ENCODE results near the gene CELA2B. TPM values are rescaled to one million over a fixed set of nuclear protein-coding genes. Genes with fewer than 3 reads are reported as not detected.

The CELA2B gene
- total RNA-seq, 1 experiment from 2014 or later: not detected

- H2AFZ ChIP-seq: no peak overlapping the region
- BruUV-seq (replicated peaks): no TSS peak
- peaks cover 4% of the 10 kb centered on the region; the same call in 1 of the 2 replicates for H3K79me2 ChIP-seq (ENCODE audit: low read depth)
- ChIA-PET CTCF (no interaction called here), POLR2A (ENCODE audit: unreplicated experiment) (no interaction called here)
- intact Hi-C loops (cut with micrococcal nuclease; ENCODE audit: unreplicated experiment): loop anchor here (10.0 kb wide), 4 partner anchors 168 to 622 kb away; partner anchors contain the start of gene TMEM51
- DNase-seq: no peak
- H3K9me2 ChIP-seq (ENCODE audit: insufficient read depth): no peaks in the 10 kb centered on the region
- no peaks in the 10 kb centered on the region for H4K20me1 ChIP-seq (ENCODE audit: insufficient read depth)
- no peaks in the 10 kb centered on the region for H3K9me3 ChIP-seq (ENCODE audit: insufficient read depth, low read depth)
- no peak overlapping the region for H3K4me2 ChIP-seq
- H3K27me3 ChIP-seq (ENCODE audit: insufficient read depth, low read depth): no peaks in the 10 kb centered on the region
- H3K27ac ChIP-seq: no peak overlapping the region
- H3K4me3 ChIP-seq: no peak overlapping the region
- peaks cover 7% of the 10 kb centered on the region for H3K4me1 ChIP-seq (replicated peaks; ENCODE audit: insufficient read depth)
- TF ChIP-seq EZH2 (IDR thresholded peaks at IDR 0.05; ENCODE audit: low read depth) (no peak), CTCF (conservative IDR thresholded peaks at IDR 0.05) (no peak)
- no peaks in the 10 kb centered on the region for H3K36me3 ChIP-seq (ENCODE audit: low read depth)
- peaks cover 17% of the 10 kb centered on the region for H3F3A ChIP-seq (ENCODE audit: insufficient read depth, low read depth)
These were observed 46.6 kb downstream of the CELA2B start for GRCh38 chr1:15522551-15522950.

- no peak for TF ChIP-seq EZH2 (IDR thresholded peaks at IDR 0.05; ENCODE audit: low read depth)
- no peak for TF ChIP-seq CTCF (conservative IDR thresholded peaks at IDR 0.05)
- Histone ChIP-seq H3F3A (ENCODE audit: insufficient read depth, low read depth) (peaks cover 25% of the 10 kb centered on the region), H3K4me3 (peak overlapping the region; percentile 77), H3K27me3 (ENCODE audit: insufficient read depth, low read depth) (no peaks in the 10 kb centered on the region), H3K4me2 (peak overlapping the region; percentile 78), H3K9me3 (ENCODE audit: insufficient read depth, low read depth) (no peaks in the 10 kb centered on the region), H3K36me3 (ENCODE audit: low read depth) (no peaks in the 10 kb centered on the region), H3K9me2 (ENCODE audit: insufficient read depth) (no peaks in the 10 kb centered on the region), H3K79me2 (ENCODE audit: low read depth) (peaks cover 13% of the 10 kb centered on the region; the same call in 1 of the 2 replicates), H3K27ac (peak overlapping the region; percentile 61), H4K20me1 (ENCODE audit: insufficient read depth) (no peaks in the 10 kb centered on the region), H2AFZ (peak overlapping the region; percentile 88), H3K4me1 (replicated peaks; ENCODE audit: insufficient read depth) (peaks cover 11% of the 10 kb centered on the region)
- no peak for DNase-seq
- intact Hi-C loops (cut with micrococcal nuclease; ENCODE audit: unreplicated experiment): loop anchor here (1.0 to 10.0 kb wide), 5 partner anchors 94 to 621 kb away; partner anchors contain the start of genes DDI2 and TMEM51
- TSS peak; percentile 51 for BruUV-seq (replicated peaks)
- ChIA-PET POLR2A (ENCODE audit: unreplicated experiment) (no interaction called here), CTCF (no interaction called here)
These were observed 47.5 kb downstream of the CELA2B start for GRCh38 chr1:15523104-15524020.

GRCh38 chr1:15524021-15524282 lies 48.0 kb downstream of the CELA2B start, which contains the start of gene CASP9:
TSS of gene CASP9 (minus strand) at chr1:15524215. CDS start at chr1:15524200, 15 bp downstream.
- Histone ChIP-seq H3K36me3 (ENCODE audit: low read depth) (no peaks in the 10 kb centered on the region), H3K4me1 (replicated peaks; ENCODE audit: insufficient read depth) (peaks cover 17% of the 10 kb centered on the region), H3K27ac (peak within 1 kb of the TSS; percentile 78), H3K27me3 (ENCODE audit: insufficient read depth, low read depth) (no peaks in the 10 kb centered on the region), H3K9me3 (ENCODE audit: insufficient read depth, low read depth) (no peaks in the 10 kb centered on the region), H4K20me1 (ENCODE audit: insufficient read depth) (no peaks in the 10 kb centered on the region), H3K79me2 (ENCODE audit: low read depth) (peaks cover 15% of the 10 kb centered on the region; the same call in 1 of the 2 replicates), H3K4me3 (peak within 1 kb of the TSS; percentile 77), H3F3A (ENCODE audit: insufficient read depth, low read depth) (peaks cover 25% of the 10 kb centered on the region), H3K4me2 (peak within 1 kb of the TSS; percentile 93), H3K9me2 (ENCODE audit: insufficient read depth) (no peaks in the 10 kb centered on the region), H2AFZ (peak within 1 kb of the TSS; percentile 88)
- CTCF ChIA-PET: no interaction called here
- DNase-seq: no peak
- POLR2A ChIA-PET (ENCODE audit: unreplicated experiment): no interaction called here
- intact Hi-C loops (cut with micrococcal nuclease; ENCODE audit: unreplicated experiment): loop anchor here (1.0 to 10.0 kb wide), 5 partner anchors 93 to 621 kb away; partner anchors contain the start of genes DDI2 and TMEM51
- no peak for TF ChIP-seq EZH2 (IDR thresholded peaks at IDR 0.05; ENCODE audit: low read depth)
- TF ChIP-seq CTCF (conservative IDR thresholded peaks at IDR 0.05): no peak
- no TSS peak for BruUV-seq (replicated peaks)

Data from PC-9 (cell line).